ENCODE measurements around the gene C1orf50.
A peak's percentile ranks its signal among the peaks of the same experiment; 100 is the strongest.
"Not testable (repeated sequence)": the region's sequence is repeated elsewhere in the genome, so short reads cannot be mapped to it uniquely, and the experiment has no call there.

The C1orf50 gene

DNA sequence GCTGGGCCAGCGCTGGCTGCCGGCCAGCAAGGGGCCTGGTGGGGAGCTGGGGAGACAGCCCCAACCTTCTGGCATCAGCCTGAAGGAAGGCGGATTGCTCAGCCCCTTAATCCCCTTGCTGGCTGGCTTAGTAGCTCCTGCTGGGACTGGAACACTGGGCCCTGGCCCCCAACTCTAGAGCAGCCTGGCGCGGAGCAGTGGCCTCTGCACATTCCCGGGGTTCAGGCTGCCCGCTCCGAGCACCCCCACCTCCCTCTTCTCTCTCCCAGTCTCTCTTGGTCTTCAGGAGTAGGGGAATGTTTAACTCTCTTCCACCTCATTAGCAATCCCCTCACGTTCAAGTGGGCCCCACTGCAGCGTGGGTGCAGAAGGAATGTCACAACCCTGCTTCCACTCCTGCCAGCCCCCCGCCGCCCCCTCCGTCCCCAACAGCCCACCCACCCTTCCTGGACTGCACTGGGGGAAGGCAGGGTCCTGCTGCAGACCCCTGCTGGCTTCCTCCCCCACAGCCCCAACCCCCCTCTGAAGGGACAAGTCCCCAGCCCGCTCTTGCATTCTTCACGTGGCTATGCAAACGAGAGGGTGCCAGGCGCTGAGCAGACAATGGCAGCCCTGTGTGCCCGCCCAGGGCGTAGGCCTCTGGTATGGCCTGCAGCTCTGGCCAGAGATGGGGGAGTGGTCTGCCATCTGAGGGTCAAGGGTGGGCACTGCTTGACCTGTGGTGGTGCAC, 26.0 kb upstream of the C1orf50 start:
- DNase-seq, result no peak

DNA sequence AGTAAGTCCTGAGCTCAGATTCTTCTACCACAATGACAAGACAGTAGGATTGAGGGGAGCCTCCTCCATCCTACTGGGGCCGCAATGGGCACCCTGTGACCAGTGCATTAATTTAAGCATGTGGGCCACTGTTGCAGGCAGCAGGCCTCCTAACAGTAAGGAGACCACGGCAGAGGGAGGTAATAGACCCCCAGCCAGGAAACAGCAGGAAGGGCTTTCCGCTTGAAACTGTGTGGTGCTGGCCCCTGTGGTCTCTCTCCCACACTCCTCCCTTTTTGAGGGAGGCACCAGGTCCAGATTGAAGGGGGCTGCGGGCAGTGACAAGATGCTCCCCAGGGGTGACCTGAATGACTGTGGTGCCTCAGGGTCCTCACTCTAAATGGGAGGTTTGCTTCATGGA, 25.3 kb upstream of the C1orf50 start:
- no peak for DNase-seq

DNA sequence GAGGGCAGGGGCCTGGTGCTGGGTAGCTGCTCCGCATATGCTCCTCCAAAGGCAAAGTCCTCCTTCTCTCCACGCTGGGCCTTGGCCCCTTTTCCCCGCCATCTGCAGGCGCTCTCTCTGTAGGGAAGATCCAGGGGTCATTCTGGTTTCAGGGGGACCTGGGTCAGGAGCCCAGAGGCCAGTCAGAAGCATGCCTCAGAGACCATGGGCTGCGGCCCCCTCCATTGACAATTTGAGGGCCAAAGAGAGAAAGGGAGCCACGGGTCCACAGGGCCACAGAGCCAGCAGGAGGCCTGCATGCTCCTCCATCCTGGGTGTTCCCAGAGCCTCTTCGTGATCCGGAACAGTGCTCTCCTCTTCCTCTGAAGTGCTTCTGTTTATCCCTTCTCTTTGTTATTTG, 24.9 kb upstream of the C1orf50 start:
- DNase-seq, result no peak

DNA sequence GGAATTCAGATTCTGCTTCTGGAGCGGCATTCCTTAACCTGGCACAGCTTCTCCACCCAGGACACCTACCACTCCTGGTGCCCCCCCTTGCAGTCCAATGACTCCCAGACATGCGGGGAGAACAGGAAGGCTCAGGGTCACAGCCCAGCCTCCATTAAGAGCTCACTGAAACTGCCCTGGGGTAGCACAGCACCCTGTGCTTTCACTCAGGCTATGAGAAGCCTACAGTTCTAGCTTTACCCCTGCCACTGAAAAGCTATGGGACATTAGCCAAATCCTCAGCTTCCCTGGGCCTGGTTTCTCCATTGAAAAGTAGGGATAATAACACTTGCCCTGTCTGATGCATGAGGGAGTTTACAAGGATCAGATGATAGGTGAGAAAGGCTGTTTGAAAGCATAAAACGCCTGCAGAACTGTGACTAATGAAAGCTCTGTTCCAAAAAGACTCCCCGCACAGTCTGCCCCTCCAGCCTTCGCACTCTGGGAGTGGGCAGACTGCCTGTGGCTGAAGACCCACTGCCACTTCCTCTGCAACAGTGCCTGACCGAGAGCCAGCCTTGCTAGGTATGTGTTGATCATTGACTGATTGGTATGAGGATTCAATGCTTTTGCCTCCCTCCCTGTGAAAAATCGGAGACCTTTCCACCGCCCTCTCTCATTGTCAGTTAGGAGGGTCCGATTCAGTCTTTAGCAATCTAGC, 24.3 kb upstream of the C1orf50 start:
- DNase-seq, result no peak

DNA sequence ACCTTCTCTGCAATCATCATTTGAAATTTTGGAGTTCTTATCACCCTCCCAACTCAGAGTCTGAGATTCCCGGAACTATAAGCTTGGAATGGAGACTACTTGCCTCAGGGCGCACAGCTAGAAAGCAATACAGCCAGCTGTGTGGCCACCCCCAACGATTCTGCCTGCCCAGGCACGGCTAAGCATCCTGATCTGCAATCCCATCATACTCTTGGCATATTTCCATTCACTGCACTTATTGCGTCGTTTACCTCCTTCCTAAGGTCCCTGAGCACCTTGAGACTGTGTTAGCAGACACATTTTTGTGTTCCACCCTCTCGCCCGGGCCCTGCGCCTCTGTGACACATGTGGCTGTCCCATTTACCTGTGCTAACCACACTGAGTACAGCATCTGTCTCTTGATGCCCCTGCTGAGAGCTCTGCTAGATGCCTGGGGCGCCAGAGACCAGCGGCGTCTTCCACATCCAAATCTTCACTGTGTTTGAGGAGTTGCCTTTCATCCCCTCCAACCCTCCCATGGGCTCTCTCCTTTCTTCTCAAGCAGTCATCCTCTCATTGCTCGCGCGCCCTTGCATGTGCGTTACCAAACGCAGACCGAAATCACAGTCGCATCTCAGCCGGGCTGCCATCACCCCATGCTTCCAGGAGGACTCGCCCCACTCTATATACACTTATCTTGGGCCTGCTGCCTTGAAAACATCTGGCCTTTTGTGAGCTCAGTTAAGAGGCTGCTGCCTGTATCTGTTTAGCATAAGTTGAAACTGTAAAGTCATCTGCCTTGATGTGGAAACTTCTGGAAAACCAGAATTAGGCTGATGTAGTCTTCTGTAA, 23.5 kb upstream of the C1orf50 start:
- no peak for DNase-seq

DNA sequence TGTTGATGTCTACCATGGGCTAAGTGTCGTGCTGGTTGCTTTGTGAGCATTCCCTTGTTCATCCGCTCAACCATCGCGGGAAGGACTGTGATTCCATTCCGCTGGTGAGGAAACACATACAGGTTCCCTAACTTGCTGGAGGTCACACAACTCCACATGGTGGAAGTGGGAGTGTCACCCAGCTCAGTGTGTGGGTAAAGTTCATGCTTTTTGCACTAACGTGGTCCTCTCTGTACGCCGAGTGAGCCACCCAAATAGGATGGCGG, 23.0 kb upstream of the C1orf50 start:
- DNase-seq, result no peak

DNA sequence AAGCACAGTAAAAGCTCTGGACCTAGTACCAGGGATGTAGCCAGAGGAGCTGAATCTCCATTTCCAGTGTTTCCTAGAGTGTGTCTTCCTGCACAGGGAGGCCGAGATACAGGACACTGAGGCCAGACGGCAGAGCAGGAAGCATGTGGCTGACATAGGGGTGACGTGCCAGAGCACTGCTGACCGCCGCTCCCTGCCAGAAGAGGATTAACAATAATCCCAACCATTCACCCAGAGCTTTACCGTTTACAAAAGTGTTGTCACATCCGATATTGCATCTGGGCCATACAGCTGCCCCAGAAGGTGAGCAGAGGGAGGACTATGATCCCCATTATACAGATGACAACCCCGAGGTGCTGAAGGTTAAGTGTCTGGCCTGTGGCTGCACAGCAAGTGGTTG, 21.2 kb upstream of the C1orf50 start:
- no peak for DNase-seq

DNA sequence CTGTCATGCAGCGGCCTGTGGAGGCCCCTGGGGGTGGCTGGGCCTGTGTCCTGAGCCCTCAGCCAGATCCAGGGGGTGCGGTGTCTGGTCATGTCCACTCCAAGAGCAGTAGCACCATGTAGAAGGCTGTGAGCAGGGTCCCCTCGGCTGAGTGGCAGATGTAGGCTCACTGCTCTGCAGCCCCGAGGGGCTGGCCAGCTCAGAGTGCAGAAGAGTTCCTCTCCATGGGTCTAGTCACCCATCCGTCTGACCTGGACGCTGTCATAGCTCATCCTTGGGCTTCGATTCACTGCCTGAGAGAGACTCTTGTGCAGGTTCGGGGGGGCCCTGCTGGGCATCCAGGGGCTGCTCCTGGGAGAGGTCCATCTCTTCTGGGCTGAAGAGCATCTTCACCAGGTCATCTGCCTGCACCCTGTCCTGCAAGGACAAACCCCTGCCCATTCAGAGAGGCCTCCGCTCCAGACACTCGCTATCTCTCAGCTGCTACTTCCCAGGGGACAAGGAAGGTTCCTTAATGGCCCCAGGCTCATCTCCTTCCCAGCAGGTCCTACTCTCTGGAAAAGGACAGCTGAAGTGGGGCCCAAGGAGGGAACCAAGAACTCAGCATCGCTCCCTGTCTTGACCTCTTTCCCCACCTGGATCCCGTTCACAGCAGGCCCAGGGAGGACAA, 20.5 kb upstream of the C1orf50 start:
- DNase-seq, result no peak

DNA sequence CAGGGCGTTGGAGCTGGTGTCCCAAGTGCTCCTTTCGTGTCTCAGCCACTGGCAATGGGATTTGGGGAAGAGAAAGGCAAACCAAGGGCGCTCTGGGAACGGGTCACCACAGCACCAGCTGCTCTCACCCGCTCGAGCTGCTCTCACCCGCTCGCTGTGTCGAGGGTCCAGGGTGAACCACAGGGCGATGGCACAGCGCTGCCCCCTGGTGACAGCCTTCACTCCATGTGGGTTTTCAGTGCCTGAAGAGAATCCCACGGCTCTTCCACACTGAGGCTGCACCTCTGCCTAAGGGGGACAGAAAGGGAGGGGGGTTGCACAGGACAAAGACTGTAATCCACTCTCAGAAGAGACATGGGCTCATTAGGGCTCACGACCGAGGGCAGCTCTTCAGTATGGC, 19.9 kb upstream of the C1orf50 start:
- peak; percentile 56 for DNase-seq

DNA sequence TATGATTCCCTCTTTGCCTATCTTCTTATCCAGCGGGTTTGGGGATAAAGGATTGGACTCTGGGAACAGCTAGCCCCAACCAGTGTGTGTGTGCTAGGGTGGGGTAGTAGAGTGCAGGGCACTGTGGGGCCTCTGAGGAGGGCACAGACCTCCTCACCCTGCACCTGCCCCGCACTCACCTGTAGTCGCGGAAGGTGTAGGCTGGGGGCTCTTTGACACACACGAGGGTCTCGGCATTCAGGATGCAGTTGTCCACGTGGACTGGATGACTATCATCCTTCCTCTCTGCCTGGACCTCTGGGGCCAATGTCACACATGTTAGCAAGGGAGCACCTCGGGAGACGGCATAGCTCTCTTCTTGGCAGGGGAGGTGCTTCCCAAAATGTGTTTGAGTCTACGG, 19.0 kb upstream of the C1orf50 start:
- DNase-seq, result no peak

DNA sequence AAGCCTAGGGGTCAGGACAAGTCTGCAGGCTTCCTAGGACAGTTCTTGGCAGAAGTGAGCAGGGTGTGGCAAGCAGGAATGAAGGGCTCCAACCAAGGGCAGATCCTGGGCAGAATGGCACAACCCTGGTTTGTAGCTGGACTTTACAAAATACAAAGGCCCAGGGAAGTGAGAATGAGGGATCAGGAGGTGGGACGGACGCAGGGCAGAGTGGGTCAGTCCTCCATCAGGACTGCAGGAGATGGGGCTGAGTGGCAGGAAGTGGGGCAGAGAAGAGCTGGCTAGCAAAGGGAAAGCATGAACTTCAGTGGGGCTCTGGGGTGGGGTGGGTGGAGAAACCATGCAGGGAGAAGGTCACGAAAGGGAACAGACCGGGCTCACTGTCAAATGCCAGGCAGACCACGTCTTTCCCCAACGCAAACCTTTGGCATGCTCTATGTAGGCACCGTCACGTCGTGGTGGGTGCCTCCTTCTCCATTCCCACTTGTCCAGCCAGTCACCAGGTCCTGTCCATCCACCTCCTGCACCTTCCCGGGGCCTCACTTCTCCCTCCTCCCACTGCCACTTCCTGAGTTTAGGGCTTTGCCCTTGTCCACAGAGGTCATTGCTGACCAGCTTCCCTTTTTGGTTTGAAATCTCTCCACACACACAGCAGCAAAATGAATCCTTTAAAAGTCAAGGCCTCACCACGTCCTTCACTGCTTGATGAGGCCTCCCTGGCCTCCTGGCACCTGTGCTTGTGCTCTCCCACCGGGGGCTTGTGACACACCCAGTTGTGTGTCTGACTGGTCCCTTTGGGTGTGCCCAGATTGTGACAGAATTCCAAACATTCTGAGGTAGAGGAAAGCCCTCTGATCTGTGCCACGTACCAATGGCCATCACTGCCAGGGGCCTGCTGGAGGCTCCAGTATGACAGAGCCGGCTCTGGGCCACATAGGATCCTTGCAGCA, 18.3 kb upstream of the C1orf50 start:
- DNase-seq, result no peak

DNA sequence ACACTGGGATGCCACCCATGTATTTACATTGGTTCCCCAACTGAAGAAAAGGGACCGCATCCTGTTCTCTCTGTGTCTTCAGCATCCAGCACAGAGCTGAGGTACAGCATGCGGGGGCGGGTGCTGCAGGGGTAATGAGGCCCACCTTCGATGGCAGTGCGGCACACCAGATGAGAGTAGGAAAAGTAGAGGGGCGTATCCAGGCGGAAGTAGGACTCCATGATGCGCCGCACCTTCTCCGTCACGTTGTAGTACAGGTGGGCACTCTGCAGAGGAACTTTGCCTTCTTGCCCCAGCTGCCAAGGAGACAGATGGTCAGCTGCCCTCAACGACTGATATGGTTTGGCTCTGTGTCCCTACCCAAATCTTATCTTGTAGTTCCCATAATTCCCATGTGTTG, 17.0 kb upstream of the C1orf50 start:
- no peak for DNase-seq

DNA sequence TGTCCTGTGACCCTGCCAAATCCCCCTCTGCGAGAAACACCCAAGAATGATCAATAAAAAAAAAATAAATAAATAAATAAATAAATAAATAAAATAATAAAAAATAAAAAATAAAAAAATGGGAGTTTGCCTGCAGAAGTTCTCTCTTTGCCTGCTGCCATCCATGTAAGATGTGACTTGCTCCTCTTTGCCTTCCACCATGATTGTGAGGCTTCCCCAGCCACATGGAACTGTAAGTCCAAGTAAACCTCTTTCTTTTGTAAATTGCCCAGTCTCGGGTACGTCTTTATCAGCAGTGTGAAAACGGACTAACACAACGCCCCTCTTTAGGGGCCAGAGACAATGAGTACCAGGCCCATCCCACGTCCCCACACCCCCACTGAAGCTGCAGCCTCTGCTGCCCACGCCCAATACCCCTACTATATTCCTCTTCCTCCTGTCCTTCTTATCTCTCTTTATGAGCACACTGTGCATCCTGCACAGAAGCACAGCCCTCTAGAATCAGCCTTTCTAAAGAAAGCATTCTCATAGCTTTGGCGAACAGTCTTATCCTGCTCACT, 15.5 kb upstream of the C1orf50 start:
- not testable (repeated sequence) for DNase-seq

DNA sequence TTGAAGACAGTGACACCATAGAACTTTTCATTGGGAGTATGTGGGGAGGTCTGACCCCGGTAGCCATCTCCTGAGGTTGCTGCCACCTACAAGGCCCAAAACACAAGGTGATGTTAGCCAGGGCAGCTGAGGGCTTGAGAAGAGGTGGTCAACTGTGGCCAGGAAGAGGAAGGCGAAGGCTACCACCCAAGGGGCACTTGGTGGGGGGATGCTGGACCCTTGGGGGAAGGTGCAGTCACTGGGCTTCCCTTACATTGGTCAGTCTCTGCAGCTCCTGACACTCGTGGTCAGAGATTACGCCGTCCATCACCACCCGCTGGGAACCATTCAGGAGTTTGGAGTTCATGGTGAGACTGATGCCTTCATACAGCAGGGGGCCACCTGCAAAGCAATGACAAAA, 14.8 kb upstream of the C1orf50 start:
- no peak for DNase-seq

DNA sequence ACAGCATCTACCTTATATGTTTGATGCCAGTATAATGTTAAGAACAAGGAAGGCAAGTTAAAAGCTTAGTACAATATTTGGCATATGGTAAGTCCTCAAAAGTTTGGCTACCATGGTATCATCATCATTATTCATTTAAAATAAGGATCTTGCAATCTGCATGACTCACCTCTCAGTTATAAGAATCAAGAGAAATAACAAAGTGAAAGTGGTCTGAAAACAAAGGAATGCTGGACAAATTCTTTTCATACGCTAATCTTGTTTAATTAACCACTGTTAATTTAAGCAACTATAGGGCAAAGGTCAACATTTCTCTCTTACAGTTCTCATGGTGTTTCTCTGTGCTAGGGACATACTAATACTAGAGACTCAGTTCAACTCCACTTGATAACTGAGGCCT, 14.0 kb upstream of the C1orf50 start:
- DNase-seq, result no peak

DNA sequence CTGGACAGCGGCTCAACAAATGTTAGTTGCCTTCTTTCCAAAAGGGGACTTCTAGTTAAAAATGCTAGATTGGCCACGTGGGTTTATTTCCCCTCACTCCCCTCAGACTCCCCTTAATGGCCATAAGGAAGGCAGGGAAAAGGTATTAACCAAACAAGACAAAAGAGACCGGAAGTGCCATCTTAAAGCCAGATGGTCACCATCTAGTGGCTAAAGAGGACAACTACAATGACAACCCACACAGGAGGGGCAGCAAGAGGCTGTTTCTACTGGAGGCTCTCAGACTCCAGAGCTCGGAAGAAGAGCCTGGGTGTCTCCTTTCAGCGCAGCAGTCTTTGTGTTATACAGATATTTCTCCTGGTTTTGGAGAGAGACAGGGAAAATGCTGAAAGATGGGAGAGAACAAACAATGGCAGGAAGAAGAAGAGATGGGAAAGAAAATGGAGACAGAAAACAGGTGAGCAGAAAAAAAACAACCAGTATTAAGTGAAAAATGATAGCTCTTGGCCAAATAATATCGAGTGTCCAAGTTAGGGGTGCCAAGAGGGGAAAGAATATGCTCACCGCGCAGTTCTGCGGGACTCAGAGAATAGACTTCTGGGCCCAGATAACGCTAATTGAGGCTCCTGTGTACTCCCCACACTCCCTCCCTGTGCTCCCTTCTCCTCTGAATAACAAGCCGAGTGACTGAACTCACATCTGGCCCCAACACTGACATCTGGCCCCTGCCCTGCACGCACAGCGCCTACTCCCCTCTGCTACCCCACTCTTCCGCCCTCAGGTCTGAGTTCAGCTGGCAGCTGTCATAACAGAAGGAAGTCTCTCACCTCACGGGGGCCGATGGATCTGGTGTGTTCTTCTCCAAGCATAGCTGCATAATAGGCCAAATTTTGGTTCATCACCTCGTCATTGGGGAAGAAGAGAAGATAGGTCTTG, 9.8 kb upstream of the C1orf50 start:
- DNase-seq, result no peak

DNA sequence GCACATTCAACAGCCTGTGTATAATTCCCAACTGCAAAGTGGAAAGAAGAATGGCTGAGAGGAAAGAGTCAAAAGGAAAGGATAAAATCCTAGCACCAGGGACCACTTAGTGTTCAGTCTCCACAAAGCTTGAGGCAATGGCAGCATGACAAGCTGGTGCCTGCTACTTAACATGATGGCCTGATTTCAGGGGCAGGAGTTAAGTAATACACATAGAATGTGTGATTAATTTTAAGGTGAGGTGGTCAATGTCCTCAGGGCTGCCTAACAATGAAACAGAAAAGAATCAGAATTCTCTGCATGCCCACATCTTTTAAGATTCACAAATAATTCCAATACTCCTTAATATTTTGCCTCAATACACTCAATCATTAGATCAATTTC, 9.2 kb upstream of the C1orf50 start:
- no peak for DNase-seq

DNA sequence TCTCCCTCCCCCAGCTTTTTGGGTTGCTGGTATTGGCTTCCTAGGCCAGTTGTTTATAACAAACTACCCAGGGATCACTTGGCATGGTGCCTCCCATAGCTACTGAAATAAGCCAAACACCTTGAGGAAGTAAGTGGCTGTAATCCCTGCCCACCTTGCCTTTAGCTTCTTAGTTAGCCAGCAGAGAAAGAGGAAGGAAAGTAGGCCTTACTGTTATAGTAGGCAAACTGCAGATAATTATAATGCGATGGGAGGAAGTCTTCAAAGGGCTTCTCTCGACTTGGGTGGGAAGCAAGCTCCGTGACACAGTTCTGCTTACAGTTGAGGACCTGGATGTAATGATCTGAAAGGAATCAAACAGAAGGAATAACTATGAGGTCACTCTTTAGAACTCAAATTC, 8.4 kb upstream of the C1orf50 start:
- DNase-seq, result no peak

DNA sequence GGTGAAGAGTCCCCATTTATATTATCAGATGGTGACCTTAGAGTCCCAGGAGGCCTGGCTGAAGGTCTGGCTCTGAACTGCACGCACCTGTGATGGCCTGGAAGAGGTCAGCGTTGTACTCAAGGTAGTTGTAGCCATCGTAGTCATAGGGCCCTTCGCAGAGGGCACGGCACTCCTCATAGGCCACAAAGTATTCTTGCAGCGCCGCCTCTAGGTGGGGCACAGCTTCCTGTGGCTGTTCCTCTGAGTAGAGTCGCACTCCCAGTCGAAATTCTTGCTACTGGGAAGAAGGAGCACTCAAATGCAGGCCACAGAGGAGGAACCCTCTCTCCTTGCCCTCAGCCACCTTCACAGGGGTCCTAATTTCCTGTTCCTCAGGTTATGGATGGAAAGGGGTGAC, 7.9 kb upstream of the C1orf50 start:
- DNase-seq, result no peak

DNA sequence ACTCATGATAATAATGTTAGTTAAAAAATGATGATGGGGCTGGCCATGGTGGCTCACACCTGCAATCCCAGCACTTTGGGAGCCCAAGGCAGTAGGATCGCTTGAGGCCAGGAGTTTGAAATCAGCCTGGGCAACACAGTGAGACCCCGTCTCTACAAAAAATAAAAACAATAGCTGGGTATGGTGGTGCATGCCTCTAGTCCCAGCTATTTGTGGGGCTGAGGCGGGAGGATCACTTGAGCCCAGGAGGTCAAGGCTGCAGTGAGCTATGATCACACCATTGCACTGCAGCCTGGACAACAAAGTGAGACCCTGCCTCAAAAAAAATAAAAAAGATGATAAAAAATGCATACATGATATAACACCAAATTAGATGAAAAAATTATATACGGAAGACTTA, 5.5 kb upstream of the C1orf50 start:
- no peak for DNase-seq

DNA sequence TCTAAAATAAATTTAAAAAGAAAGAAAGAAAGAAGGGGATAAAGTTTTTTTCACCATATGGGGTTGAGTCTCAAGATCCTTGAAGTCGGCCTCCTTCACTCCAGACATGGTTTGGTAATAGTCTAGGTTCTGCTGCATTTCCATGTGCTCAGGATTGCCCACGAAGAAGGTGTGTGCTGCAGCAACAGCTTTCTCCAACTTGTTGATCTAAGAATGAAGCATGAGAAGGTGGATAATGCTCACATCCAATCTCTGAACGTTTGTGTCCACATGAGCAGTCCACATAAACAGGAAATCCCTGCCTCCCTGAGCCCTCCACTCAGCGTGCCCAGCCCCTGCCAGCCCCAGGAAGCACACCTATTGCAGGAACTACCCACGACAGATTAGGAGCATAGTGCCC, 4.8 kb upstream of the C1orf50 start:
- DNase-seq, result no peak
